Heart left ventricle (tissue), 16 donors: Measurements from ENCODE around the gene ZCCHC3. TPM values are rescaled to one million over a fixed set of nuclear protein-coding genes. Genes with fewer than 3 reads are reported as not detected.

Experiments
- ATAC-seq, 4 donors: fragments of 200-7000 bp; cut with Tn5 transposase; one replicate each; pipeline ENCODE4 v1.9.1; 2020 to 2022; ENCODE audit warnings: moderate library complexity in 4 of 4, mild to moderate bottlenecking in 3 of 4, moderate number of reproducible peaks in 1 of 4
- DNase-seq, 5 donors: peaks; one replicate each; pipeline ENCODE4 v3.0.0-alpha.2; 2020
- H3K27ac ChIP-seq, 12 donors: fragments of 200-600 bp; sonication (generic) in 4 of 12; one replicate each; pipeline versions ENCODE4 v1.5.0 to v1.8.0; 2016 to 2022; ENCODE audit warnings: mild to moderate bottlenecking in 2 of 12
- H3K27me3 ChIP-seq, 9 donors: fragments of 200-600 bp; sonication (generic) in 2 of 9; one replicate each; pipeline versions ENCODE4 v1.5.1 to v1.8.0; 2016 to 2022; ENCODE audit warnings: mild to moderate bottlenecking in 3 of 9
- H3K36me3 ChIP-seq, 9 donors: fragments of 200-600 bp; sonication (generic) in 2 of 9; one replicate each; pipeline versions ENCODE4 v1.5.0 to v1.8.0; 2018 to 2022; ENCODE audit warnings: mild to moderate bottlenecking in 2 of 9
- H3K4me1 ChIP-seq, 12 donors: fragments of 200-600 bp; sonication (generic) in 4 of 12; one replicate each; pipeline versions ENCODE4 v1.5.0 to v1.8.0; 2016 to 2022; ENCODE audit warnings: mild to moderate bottlenecking in 3 of 12
- H3K4me3 ChIP-seq, 12 donors: fragments of 200-600 bp; sonication (generic) in 4 of 12; one replicate each; pipeline versions ENCODE4 v1.5.0 to v1.8.0; 2017 to 2022; ENCODE audit warnings: mild to moderate bottlenecking in 9 of 12, moderate library complexity in 4 of 12
- H3K9me3 ChIP-seq, 12 donors: fragments of 200-600 bp; sonication (generic) in 4 of 12; one replicate each; pipeline versions ENCODE4 v1.5.0 to v1.8.0; 2016 to 2022; ENCODE audit warnings: mild to moderate bottlenecking in 1 of 12
- CTCF ChIP-seq, 12 donors: fragments of 200-600 bp; sonication (generic) in 4 of 12; IDR thresholded peaks; one replicate each; pipeline versions ENCODE4 v1.5.0 to v1.8.0; 2018 to 2022; ENCODE audit warnings: antibody characterized with exemption in 12 of 12, mild to moderate bottlenecking in 5 of 12
- POLR2A ChIP-seq, 2 donors: fragments of 450-650 bp; IDR thresholded peaks; one replicate each; pipeline ENCODE4 v1.6.1; 2017; ENCODE audit warnings: antibody characterized with exemption in 2 of 2, mild to moderate bottlenecking in 2 of 2, moderate library complexity in 2 of 2
- WGBS, 4 donors: extraction: QIAGEN DNeasy Blood & Tissue Kit in 2 of 4; methylation state at CpG; one replicate each; pipeline versions ENCODE4 v1.1.5 to v1.1.7; 2013 to 2018; 5-methylcytosine and 5-hydroxymethylcytosine counted together
- intact Hi-C, 10 donors: fragments of 100-400 bp; cut with DNase I; formaldehyde crosslinking; loops; one replicate each; pipeline versions ENCODE4 v1.11.1 to v1.14.2; 2022
- polyA plus RNA-seq, 2 donors: library from polyadenylated mRNA; stranded (reverse); fragments of 200-250 nt; gene quantifications; one replicate each; pipeline ENCODE4 v1.2.3, GENCODE V29; 2013
- total RNA-seq, 9 donors: library from RNA; depleted of rRNA in 2 of 9; stranded (reverse); fragments of >200 nt in 2 of 9; fragmentation: NEBNext Ultra II Directional in 3 of 9; extraction: Animal tissue kit (Norgen Biotek cat#: 25700) in 3 of 9; gene quantifications; one replicate each; pipeline versions ENCODE4 v1.1.0 to v1.2.4, GENCODE V29; 2016 to 2023
- donor health status: ischemic (EF 13 %, LVEDD 7.1; RV severe dilation, severe dysfunction).
- donor health status: healthy with polysubstance abuse.
- donor health status: DM: no; HTN: yes; CAD: no.
- donor health status: DM: no; HTN: no; CAD: no.
- donor health status: ischemic (EF 25% LVEDD 6.9; RV normal size, moderate dysfunction).
- donor health status: ischemic (EF 25% LVEDD 5.7; RV mildly dilated, moderate dysfunction).
- donor health status: healthy.
- donor health status: DM: yes; HTN: yes; CAD: no.
- donor health status: ischemic (EF 35%, LVEDD 5.7; RV mildly dilated, moderate dysfunction).
- donor health status: nonischemic (EF 11% LVEDD 7.7; RV severe dilation, severe dysfunction).
- donor health status: DM: yes; HTN: yes; CAD: no.
- donor health status: PGD.
- donor health status: ischemic (EF 29% LVEDD 5.4; RV normal size, mild dysfunction).
- donor health status: nonischemic (EF 23%, LVEDD 6.1; RV moderate dilation, normal function).

ZCCHC3 gene
- total and polyA plus RNA-seq, 11 donors, result 6.9 to 15.3 (median 9.6) TPM

- intact Hi-C loops, result loop anchor here in 7 of 10 donors (5.0 to 10.0 kb wide), 3 partner anchors 46 to 56 kb away; partner anchors contain the start of gene SOX12 (in 2 of the 7)
- peaks cover 0 to 49% (median 21%) of the 10 kb centered on the region in 9 donors for H3K36me3 ChIP-seq
These were observed 18.5 kb upstream of the ZCCHC3 start for GRCh38 chr20:278607-279571.

GRCh38 chr20:284172-284571 lies 13.2 kb upstream of the ZCCHC3 start:
- Histone ChIP-seq H3K4me3 (no peak overlapping the region), H3K4me1 (no peaks in the 10 kb centered on the region), H3K27me3 (no peaks in the 10 kb centered on the region), H3K36me3 (peaks cover 0 to 23% (median 5%) of the 10 kb centered on the region in 9 donors), H3K9me3 (no peaks in the 10 kb centered on the region), H3K27ac (no peak overlapping the region)
- WGBS, 4 donors, result 54 to 80% (median 71%) methylated on average over 3 of the region's 3 CpGs
- intact Hi-C loops, result no loop called here
- ATAC-seq, result no peak
- no peak for DNase-seq
- no peak for TF ChIP-seq CTCF (IDR thresholded peaks at IDR 0.05)
- no peak for TF ChIP-seq POLR2A (IDR thresholded peaks at IDR 0.05)

More at GRCh38 chr20:278607-279571, 18.5 kb upstream of the ZCCHC3 start:
- WGBS, 4 donors, result 55 to 93% (median 62%) methylated on average over 49 to 81 of the region's 88 CpGs
- Histone ChIP-seq H3K27me3 (no peaks in the 10 kb centered on the region), H3K9me3 (no peaks in the 10 kb centered on the region), H3K27ac (peak overlapping the region in 4 of 12 donors; percentile 10 to 37 (median 28)), H3K4me3 (peak overlapping the region in 8 of 12 donors; percentile 23 to 45 (median 32)), H3K4me1 (no peaks in the 10 kb centered on the region)
- DNase-seq (peak in 3 of 5 donors; percentile 61 to 68 (median 65)), ATAC-seq (peak in 3 of 4 donors; percentile 15 to 70 (median 47))
- peak in 4 of 12 donors; percentile 7 to 21 (median 10) for TF ChIP-seq CTCF (IDR thresholded peaks at IDR 0.05)
- TF ChIP-seq POLR2A (IDR thresholded peaks at IDR 0.05), result no peak

- Histone ChIP-seq H3K36me3 (peaks cover 0 to 14% (median 5%) of the 10 kb centered on the region in 9 donors), H3K4me1 (peaks cover 0 to 17% (median 13%) of the 10 kb centered on the region in 12 donors), H3K9me3 (no peaks in the 10 kb centered on the region), H3K4me3 (no peak overlapping the region), H3K27me3 (no peaks in the 10 kb centered on the region), H3K27ac (no peak overlapping the region)
- ATAC-seq, result no peak
- WGBS, 4 donors, result 70 to 86% (median 81%) methylated on average over 2 of the region's 2 CpGs
- intact Hi-C loops, result no loop called here
- TF ChIP-seq POLR2A (IDR thresholded peaks at IDR 0.05), result no peak
- TF ChIP-seq CTCF (IDR thresholded peaks at IDR 0.05), result no peak
- DNase-seq, result no peak
These were observed 10.9 kb upstream of the ZCCHC3 start for GRCh38 chr20:286508-286907.
